GM21576 (cell line): ENCODE results near the gene PDE4D.
"Not testable (repeated sequence)": the region's sequence is repeated elsewhere in the genome, so short reads cannot be mapped to it uniquely, and the experiment has no call there.

ENCODE experiments used
- ATAC-seq: cut with Tn5 transposase; IDR thresholded peaks from one replicate; pipeline ENCODE4 v1.9.1; 2021; ENCODE audit warnings: mild to moderate bottlenecking, moderate library complexity; ENCODE audit not compliant: unreplicated experiment

PDE4D gene

GRCh38 chr5:59003124-59003523, 890.4 kb downstream of the PDE4D start:
- ATAC-seq, result no peak

- no peak for ATAC-seq
Observed at GRCh38 chr5:59002162-59002825, 891.2 kb downstream of the PDE4D start.

- no peak for ATAC-seq
Observed at GRCh38 chr5:59001716-59002115, 891.8 kb downstream of the PDE4D start.

GRCh38 chr5:59001154-59001553, 892.4 kb downstream of the PDE4D start:
- no peak for ATAC-seq

- ATAC-seq, result no peak
Observed at GRCh38 chr5:59000211-59000610, 893.3 kb downstream of the PDE4D start.

GRCh38 chr5:58999804-59000203, 893.7 kb downstream of the PDE4D start:
- ATAC-seq, result no peak

GRCh38 chr5:58998544-58998943, 895.0 kb downstream of the PDE4D start:
- ATAC-seq, result no peak

GRCh38 chr5:58995779-58996178, 897.7 kb downstream of the PDE4D start:
- not testable (repeated sequence) for ATAC-seq

GRCh38 chr5:58993461-58993860, 900.1 kb downstream of the PDE4D start:
- ATAC-seq, result no peak

- ATAC-seq, result no peak
Observed at GRCh38 chr5:58988938-58989337, 904.6 kb downstream of the PDE4D start.

GRCh38 chr5:58987193-58987592, 906.3 kb downstream of the PDE4D start:
- ATAC-seq, result no peak

- no peak for ATAC-seq
Observed at GRCh38 chr5:58986281-58986680, 907.2 kb downstream of the PDE4D start.

GRCh38 chr5:58985759-58986158, 907.8 kb downstream of the PDE4D start:
- no peak for ATAC-seq

- no peak for ATAC-seq
Observed at GRCh38 chr5:58985311-58985710, 908.2 kb downstream of the PDE4D start.

GRCh38 chr5:58983526-58984452, 909.7 kb downstream of the PDE4D start:
- no peak for ATAC-seq

GRCh38 chr5:58980890-58981289, 912.6 kb downstream of the PDE4D start:
- ATAC-seq, result no peak

GRCh38 chr5:58979090-58979489, 914.4 kb downstream of the PDE4D start:
- ATAC-seq, result no peak

GRCh38 chr5:58974601-58975000, 918.9 kb downstream of the PDE4D start:
- no peak for ATAC-seq

GRCh38 chr5:58974083-58974482, 919.4 kb downstream of the PDE4D start:
- ATAC-seq, result no peak

- no peak for ATAC-seq
Observed at GRCh38 chr5:58972301-58972700, 921.2 kb downstream of the PDE4D start.

GRCh38 chr5:58970766-58971165, 922.8 kb downstream of the PDE4D start:
- no peak for ATAC-seq

- ATAC-seq, result no peak
Observed at GRCh38 chr5:58969795-58970194, 923.7 kb downstream of the PDE4D start.
